SJCRH30 (cell line): Measurements from ENCODE around the gene MYOM3. TPM values are rescaled to one million over a fixed set of nuclear protein-coding genes. Genes with fewer than 3 reads are reported as not detected.

Source experiments
- DNase-seq, 2 experiments: peaks; one replicate each; pipeline ENCODE4 v3.0.0-alpha.2; 2015 to 2020
- H3K27ac ChIP-seq: fragments of 250-450 bp; sonication (Bioruptor Pico); 2 replicates; pipeline ENCODE4 v1.5.1; 2020; ENCODE audit warnings: mild to moderate bottlenecking, moderate library complexity
- H3K27me3 ChIP-seq: fragments of 250-450 bp; sonication (Bioruptor Pico); 2 replicates; pipeline ENCODE4 v1.5.1; 2020; ENCODE audit warnings: mild to moderate bottlenecking, moderate library complexity
- H3K36me3 ChIP-seq: fragments of 250-450 bp; sonication (Bioruptor Pico); 2 replicates; pipeline ENCODE4 v1.5.1; 2020; ENCODE audit warnings: mild to moderate bottlenecking, moderate library complexity
- H3K4me1 ChIP-seq: fragments of 250-450 bp; sonication (Bioruptor Pico); 2 replicates; pipeline ENCODE4 v1.5.1; 2020; ENCODE audit warnings: mild to moderate bottlenecking, moderate library complexity
- H3K4me3 ChIP-seq: fragments of 250-450 bp; sonication (Bioruptor Pico); 2 replicates; pipeline ENCODE4 v1.5.1; 2020; ENCODE audit warnings: mild to moderate bottlenecking, moderate library complexity
- H3K9me3 ChIP-seq: fragments of 250-450 bp; sonication (Bioruptor Pico); replicated peaks from 2 replicates; pipeline ENCODE4 v1.5.1; 2020; ENCODE audit warnings: mild to moderate bottlenecking, moderate library complexity
- total RNA-seq: library from RNA; depleted of rRNA; stranded (reverse); fragments of >200 nt; shearing (Covaris generic); gene quantifications from 2 replicates; pipeline ENCODE4 v1.2.3, GENCODE V29; 2014

Gene MYOM3
- total RNA-seq, 1 experiment from 2014 or later, result not detected

DNA sequence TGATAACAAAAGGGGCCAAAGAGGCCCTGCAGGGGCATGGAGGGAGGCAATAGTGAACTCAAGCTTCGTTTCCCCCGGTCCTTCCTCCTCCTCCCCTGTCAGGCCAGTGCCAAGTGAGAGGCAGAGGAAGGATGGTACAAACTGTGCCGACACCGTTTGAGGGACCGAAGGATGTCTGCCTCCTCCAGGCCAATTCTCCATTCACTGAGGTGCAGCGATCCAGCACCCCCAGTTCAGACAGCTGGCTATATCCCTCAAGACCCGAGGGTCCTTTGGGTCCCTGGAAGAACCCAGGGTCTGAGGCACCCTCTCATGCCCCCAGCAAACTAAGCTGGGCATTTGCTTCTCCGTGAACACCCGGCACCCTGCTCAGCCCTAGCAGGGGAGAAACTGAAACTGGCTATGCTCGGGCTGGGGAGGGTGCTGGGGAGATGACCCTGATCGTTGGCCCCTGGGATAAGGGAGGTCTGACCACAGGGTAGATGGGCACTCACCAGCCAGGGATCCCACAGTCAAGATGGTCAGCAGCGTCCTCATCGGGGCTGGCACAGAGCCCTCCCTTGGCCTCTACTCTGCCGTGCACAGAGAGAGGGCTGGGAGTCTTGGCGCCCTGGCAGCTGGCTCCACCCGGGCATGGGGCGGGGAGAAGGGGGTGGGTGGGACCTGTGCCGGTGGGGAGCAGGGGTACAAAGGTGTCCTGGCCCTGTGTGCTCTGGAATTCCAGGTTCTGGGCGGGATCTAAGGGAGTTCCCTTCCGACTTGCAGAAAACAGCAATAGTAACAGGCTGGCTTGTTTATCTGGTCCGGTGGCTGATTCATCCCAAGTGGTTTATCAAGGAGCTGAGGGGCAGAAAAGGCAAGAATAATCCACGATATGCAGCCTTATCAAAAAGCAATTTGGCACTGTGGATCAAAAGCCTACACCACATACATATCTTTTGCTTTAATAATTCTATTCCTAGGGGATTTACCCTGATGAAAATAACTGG lies 30.9 kb upstream of the MYOM3 start, which contains the start of gene IL22RA1:
IL22RA1 (minus strand) TSS at position 595 of the 989 bp plus-strand sequence; CDS start at position 537, 58 bp downstream.
- no peaks in the 10 kb centered on the region for H3K4me1 ChIP-seq
- peaks cover 16% of the 10 kb centered on the region for H3K27me3 ChIP-seq
- no peak within 1 kb of the TSS for H3K4me3 ChIP-seq
- no peaks in the 10 kb centered on the region for H3K9me3 ChIP-seq
- no peak within 1 kb of the TSS for H3K27ac ChIP-seq
- DNase-seq, result no peak
- no peaks in the 10 kb centered on the region for H3K36me3 ChIP-seq

DNA sequence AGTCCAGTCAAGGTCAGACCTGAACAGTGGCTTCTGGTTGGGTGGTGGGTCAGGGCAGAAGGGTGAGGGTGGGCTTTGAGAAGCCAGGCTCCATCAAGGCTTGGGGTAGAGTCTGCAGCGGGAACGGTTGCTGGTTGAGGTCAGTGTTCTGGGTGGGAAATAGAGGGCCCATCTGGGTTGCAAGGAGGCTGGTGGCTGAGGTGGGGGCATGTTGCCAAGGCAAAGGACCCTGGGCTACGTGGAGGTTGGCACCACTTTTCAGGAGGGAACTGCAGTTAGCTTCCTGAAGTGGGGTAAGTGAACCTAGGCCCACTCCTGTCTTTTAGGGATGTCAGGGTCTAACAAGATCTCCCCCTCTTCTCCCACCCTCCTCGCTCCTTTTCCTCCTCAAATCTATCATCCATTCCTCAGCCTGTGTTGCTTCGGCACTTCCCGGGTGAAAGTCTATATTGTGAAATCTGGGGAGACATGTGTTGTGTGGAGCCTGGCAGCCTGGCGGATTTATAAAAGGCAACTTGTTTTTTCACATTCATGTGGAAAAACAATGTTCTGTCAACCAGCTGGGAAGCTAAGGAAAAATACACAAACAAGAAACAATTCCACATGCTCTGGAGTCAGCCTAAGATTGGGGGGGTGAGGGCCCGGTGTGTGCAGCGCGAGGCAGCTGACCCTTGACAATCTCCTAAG lies 29.5 kb upstream of the MYOM3 start:
- no peak overlapping the region for H3K4me3 ChIP-seq
- no peak for DNase-seq
- peaks cover 16% of the 10 kb centered on the region for H3K27me3 ChIP-seq
- H3K27ac ChIP-seq, result no peak overlapping the region
- no peaks in the 10 kb centered on the region for H3K4me1 ChIP-seq
- H3K9me3 ChIP-seq, result no peaks in the 10 kb centered on the region
- H3K36me3 ChIP-seq, result no peaks in the 10 kb centered on the region

DNA sequence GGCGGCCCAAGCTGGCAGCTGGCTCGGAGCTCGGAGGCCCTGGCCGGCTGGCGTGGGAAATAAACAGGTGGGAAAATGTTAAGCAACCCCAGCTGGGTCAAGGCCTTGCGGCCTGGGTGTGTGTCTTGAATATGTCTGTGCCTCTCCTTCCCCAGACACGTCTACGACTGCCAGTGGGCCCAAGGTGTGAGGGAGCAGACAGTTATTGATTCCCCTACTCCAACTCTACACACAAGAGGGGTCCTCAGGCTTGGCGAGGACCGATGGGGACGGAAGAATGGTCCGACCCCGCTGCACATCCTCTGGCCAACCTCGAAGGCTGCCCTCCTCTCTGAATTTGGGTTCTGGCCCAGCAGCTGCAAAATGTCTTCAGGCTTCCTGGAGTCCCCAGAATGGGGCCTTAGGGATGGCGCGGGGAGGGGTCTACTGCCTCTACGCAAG lies 28.8 kb upstream of the MYOM3 start:
- Histone ChIP-seq H3K36me3 (no peaks in the 10 kb centered on the region), H3K9me3 (no peaks in the 10 kb centered on the region)

DNA sequence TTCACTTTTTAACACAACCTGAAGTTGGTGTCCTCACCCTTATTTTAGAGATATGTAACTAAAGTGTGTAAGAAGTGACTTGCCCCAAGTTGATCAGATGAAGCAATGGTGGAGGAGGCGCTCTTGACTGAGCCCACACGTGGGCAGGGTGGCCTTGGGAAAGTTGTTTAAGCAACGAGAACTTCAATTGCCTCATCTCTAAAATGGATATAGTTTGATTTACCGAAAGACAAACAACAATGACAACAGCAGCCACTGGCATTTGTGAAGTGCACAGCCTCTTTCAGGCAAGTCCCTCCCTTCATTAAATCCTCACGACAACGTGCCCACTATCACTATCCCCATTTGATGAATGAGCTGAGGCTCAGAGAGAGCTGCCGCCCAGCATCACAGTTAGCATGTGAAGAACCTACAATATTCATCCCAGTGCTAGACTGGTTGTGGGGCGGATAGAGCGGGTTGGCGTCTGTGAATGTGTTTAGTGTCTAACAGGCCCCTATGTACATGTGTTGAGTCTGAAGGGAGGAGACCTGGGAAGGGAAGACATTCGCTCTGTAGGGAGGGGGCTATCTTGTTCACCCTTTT lies 28.0 kb upstream of the MYOM3 start:
- no peak overlapping the region for H3K4me3 ChIP-seq
- H3K4me1 ChIP-seq, result no peaks in the 10 kb centered on the region

More for the DNA sequence above, 28.8 kb upstream of the MYOM3 start:
- Histone ChIP-seq H3K27ac (no peak overlapping the region), H3K4me1 (no peaks in the 10 kb centered on the region), H3K4me3 (no peak overlapping the region), H3K27me3 (peaks cover 16% of the 10 kb centered on the region)
- DNase-seq, result no peak

DNA sequence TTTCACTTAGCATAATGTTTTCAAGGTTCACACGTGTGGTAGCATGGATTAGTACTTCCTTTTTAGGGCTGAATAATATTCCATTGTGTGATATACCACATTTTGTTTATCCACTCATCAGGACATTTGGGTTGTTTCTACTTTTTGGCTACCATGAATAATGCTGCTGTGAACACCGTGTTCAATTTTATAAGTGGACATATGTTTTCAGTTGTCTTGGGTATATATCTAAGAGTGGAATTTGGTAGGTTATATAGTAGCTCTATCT lies 27.2 kb upstream of the MYOM3 start:
- no peaks in the 10 kb centered on the region for H3K9me3 ChIP-seq
- H3K27me3 ChIP-seq, result peaks cover 11% of the 10 kb centered on the region
- no peaks in the 10 kb centered on the region for H3K36me3 ChIP-seq
- no peak overlapping the region for H3K27ac ChIP-seq
- DNase-seq, result no peak
- H3K4me3 ChIP-seq, result no peak overlapping the region
- H3K4me1 ChIP-seq, result no peaks in the 10 kb centered on the region

More for the DNA sequence above, 28.0 kb upstream of the MYOM3 start:
- DNase-seq, result no peak
- Histone ChIP-seq H3K27ac (no peak overlapping the region), H3K27me3 (peaks cover 16% of the 10 kb centered on the region), H3K9me3 (no peaks in the 10 kb centered on the region), H3K36me3 (no peaks in the 10 kb centered on the region)

DNA sequence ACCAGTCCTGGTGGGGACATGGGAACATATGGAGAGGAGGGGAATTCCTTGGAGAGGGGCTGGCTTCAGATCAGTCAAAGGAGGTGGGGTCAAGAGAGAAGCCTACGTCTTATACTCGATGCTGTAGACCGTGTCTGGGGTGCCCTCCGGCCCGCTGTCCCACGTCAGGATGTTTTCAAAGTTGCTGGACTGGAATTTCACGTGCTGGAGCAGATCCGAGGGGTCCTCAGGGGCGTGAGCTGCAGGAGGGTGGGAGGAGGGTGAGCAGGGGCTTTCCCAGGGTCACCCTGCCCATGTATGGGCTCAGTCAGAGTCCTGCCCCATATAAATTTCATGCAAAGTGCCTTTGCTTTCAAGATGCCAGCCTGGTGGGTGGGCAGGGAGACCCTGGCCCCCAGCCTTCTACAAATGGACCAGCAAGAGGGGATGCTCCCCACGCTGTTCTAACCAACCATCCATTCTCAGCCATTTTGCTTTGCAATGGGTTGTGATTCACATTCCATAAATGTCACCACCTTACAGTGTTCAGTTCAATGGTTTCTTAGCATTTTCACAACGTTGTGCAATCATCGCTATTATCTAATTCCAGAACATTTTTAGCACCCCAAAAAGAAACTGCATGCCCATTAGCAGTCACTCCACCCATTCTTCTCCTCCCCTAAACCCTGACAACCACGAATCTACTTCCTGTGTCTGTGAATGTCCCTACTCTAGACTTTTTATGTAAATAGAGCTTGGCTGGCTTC lies 26.7 kb upstream of the MYOM3 start:
- Histone ChIP-seq H3K9me3 (no peaks in the 10 kb centered on the region), H3K27ac (no peak overlapping the region), H3K36me3 (no peaks in the 10 kb centered on the region), H3K27me3 (peaks cover 11% of the 10 kb centered on the region), H3K4me1 (no peaks in the 10 kb centered on the region), H3K4me3 (no peak overlapping the region)
- no peak for DNase-seq

DNA sequence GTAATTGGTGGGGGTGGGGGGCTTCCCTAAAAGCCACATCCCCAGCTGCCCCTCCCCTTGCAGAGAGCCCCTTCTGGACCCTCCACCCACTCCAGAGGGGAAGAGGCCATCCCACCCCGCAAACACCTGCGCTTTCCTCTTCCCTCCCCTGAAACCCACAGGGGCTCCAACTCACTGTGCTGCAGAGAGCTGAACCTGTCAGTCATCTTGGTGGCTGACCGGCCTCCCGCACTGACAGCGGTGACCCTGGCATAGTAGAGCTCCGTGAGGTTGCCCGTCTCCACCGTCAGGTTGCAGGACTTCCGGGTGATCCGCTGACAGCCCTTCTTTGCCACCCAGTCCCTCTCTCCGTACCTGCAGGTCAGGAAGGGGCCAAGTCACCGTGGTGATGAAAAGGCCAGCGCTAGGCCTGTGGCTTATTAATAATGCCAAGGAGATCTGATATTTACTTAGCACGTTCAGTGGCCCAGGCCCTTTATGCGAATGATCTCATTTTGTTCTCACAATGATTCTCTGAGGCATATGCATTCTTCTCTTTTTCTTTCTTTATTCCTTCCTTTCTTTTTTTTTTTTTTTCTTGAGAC lies 25.1 kb upstream of the MYOM3 start:
- Histone ChIP-seq H3K9me3 (no peaks in the 10 kb centered on the region), H3K4me3 (no peak overlapping the region), H3K36me3 (no peaks in the 10 kb centered on the region), H3K27me3 (peaks cover 4% of the 10 kb centered on the region), H3K4me1 (no peaks in the 10 kb centered on the region), H3K27ac (no peak overlapping the region)
- no peak for DNase-seq

DNA sequence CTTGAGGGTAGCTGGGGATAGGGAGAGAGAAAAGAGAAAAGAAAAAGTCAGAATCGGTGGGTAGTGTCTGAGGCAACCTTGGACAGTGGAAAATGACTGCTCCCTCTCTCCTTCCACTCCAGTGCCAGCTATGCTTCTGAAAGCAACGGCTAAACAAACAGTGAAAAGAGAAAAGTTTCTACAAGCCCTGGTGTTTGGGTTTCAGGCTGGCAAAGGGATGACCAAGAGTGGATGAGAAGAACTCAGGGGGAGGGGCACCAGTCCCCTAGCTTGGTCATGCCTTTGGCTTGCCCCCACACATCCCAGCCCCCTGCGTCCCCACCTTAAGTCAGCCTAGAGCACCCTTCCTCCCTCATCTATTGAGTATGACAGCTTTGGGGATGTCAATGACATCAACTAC lies 22.4 kb upstream of the MYOM3 start:
- Histone ChIP-seq H3K36me3 (no peaks in the 10 kb centered on the region), H3K4me3 (no peak overlapping the region), H3K9me3 (0 out of 2 replicates have a peak, but pooled peaks cover 3% of the 10 kb centered on the region), H3K27me3 (no peaks in the 10 kb centered on the region), H3K27ac (no peak overlapping the region), H3K4me1 (no peaks in the 10 kb centered on the region)
- no peak for DNase-seq

DNA sequence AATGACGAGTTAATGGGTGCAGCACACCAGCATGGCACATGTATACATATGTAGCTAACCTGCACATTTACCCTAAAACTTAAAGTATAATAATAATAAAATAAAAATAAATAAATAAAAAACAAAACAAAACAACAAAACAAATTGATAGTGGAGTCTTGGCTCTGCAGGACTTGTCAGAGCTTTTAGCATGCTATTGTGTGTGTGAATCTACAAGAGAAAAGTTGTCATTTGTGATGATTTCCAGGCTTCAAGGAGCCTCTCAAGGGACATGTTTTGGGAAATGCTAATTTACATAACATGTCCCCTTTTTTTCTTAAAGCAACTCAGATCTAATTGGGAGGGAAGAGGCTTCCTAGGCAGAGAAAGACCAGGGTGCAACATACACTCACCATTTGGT lies 21.9 kb upstream of the MYOM3 start:
- no peaks in the 10 kb centered on the region for H3K4me1 ChIP-seq
- no peak overlapping the region for H3K4me3 ChIP-seq
- H3K27me3 ChIP-seq, result no peaks in the 10 kb centered on the region
- H3K36me3 ChIP-seq, result no peaks in the 10 kb centered on the region
- no peak overlapping the region for H3K27ac ChIP-seq
- no peak for DNase-seq
- 0 out of 2 replicates have a peak, but pooled peaks cover 3% of the 10 kb centered on the region for H3K9me3 ChIP-seq

DNA sequence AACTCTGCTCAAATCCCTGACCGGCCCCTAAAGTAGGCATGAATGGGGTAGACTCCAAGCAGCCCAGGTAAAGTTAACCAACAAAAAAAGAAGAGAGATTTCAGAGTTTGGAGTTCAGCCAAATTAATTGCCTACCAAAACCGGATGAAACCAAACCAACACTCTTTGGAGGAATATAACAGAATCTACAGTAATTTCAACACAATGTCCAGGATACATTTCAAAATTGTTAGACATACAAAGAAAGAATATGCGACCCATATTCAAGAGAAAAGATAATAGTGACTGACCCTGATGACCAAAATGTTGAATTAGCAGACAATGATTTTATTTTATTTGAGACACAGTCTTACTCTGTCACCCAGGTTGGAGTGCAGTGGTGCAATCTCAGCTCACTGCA lies 18.4 kb upstream of the MYOM3 start:
- H3K27ac ChIP-seq, result no peak overlapping the region
- DNase-seq, result no peak
- H3K4me3 ChIP-seq, result no peak overlapping the region
- H3K27me3 ChIP-seq, result no peaks in the 10 kb centered on the region; the same call in 1 of the 2 replicates
- H3K4me1 ChIP-seq, result no peaks in the 10 kb centered on the region
- 0 out of 2 replicates have a peak, but pooled peaks cover 3% of the 10 kb centered on the region for H3K9me3 ChIP-seq
- H3K36me3 ChIP-seq, result no peaks in the 10 kb centered on the region

DNA sequence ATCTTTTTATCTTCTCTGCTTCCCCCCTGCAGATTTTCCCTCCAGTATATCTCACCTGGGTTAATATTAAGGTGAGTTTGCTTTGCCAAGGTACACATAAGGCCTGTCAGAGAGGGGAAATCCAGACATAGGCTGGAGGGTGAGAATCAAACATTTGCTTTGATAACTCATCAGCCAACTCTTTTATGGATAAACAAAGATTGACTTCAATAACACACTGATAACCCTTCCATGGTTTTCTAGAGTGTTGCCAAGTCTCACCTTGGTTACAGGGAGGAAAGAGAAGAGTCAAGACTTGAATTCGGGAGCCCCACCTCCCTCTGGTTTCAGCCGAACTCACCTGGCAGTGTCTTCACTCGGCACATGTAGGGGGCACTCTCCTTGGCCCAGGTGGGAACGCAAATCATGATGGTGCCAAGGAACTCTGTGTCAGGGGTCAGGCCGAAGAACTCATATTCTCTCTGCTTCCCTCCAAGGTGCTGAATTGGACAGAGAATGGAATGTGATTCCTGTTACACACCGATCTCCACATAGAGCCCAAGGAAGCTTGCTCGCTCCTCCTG lies 15.9 kb upstream of the MYOM3 start:
- H3K4me3 ChIP-seq, result no peak overlapping the region
- 0 out of 2 replicates have a peak, but pooled peaks cover 3% of the 10 kb centered on the region for H3K9me3 ChIP-seq
- peaks cover 4% of the 10 kb centered on the region for H3K27me3 ChIP-seq
- no peak overlapping the region for H3K27ac ChIP-seq
- no peaks in the 10 kb centered on the region for H3K4me1 ChIP-seq
- H3K36me3 ChIP-seq, result no peaks in the 10 kb centered on the region
- DNase-seq, result no peak

DNA sequence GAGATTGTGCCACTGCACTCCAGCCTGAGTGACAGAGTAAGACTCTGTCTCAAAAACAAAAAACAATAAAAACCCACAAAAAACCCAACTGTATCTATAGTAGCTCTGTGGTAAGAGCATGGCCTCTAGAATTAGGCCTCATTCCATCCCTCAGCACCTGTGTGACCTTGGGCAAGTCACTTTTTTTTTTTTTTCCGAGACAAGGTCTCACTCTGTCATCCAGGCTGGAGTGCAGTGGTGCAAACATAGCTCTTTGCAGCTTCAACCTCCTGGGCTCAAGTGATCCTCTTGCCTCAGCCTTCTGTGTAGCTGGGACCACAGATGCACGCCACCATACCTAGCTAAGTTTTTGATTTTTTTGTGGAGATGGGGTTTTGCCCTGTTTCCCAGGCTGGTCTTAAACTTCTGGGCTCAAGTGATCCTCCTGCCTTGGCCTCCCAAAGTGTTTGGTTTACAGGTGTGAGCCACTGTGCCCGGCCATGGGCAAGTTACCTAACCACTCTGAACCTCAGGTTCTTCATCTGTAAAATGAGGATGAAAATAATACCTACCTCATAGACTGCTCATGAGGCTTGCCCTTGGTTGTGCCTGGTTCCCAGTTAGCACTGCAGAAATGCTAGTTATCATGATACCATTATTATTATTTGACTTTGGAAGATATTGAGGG lies 15.3 kb upstream of the MYOM3 start:
- no peak for DNase-seq
- peaks cover 6% of the 10 kb centered on the region for H3K27me3 ChIP-seq
- H3K27ac ChIP-seq, result no peak overlapping the region
- no peaks in the 10 kb centered on the region for H3K36me3 ChIP-seq
- H3K4me1 ChIP-seq, result no peaks in the 10 kb centered on the region
- H3K9me3 ChIP-seq, result 0 out of 2 replicates have a peak, but pooled peaks cover 3% of the 10 kb centered on the region
- no peak overlapping the region for H3K4me3 ChIP-seq

DNA sequence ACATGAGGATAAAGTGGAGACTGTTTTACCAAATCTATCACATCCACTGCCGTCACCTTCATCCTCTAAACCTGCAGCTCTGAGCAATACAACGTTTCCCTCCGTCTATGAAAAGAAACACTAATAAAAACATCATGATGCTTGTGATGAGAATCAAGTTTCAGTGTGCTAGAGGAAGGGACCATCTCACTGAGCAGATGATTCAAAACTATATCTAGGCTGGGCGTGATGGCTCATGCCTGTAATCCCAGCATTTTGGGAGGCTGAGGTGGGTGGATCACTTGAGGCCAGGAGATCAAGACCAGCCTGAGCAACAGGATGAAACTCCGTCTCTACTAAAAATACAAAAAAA lies 14.7 kb upstream of the MYOM3 start:
- Histone ChIP-seq H3K27me3 (peaks cover 9% of the 10 kb centered on the region), H3K27ac (no peak overlapping the region), H3K4me3 (no peak overlapping the region), H3K4me1 (no peaks in the 10 kb centered on the region), H3K36me3 (no peaks in the 10 kb centered on the region), H3K9me3 (0 out of 2 replicates have a peak, but pooled peaks cover 3% of the 10 kb centered on the region)
- no peak for DNase-seq
